ENCODE measurements around the gene RASGEF1B.

Gene RASGEF1B

GRCh38 chr4:81378386-81378785 lies 93.3 kb downstream of the RASGEF1B start:
- DNase-seq: no peak

- DNase-seq: no peak
These were observed 94.5 kb downstream of the RASGEF1B start for GRCh38 chr4:81377191-81377590.

- no peak for DNase-seq
These were observed 95.0 kb downstream of the RASGEF1B start for GRCh38 chr4:81376720-81377119.

Measured in NK-92 treated with Interleukin-12 subunit alpha and Interleukin-12 subunit beta, amount 100 ng/mL, for 24 hours (cell line).